WERI-Rb-1 (cell line): ENCODE data around the gene AMIGO3.
"Not testable (repeated sequence)": the region's sequence is repeated elsewhere in the genome, so short reads cannot be mapped to it uniquely, and the experiment has no call there.

ENCODE experiments used
- DNase-seq: peaks from one replicate; pipeline ENCODE4 v3.0.0-alpha.2; 2020
- H3K27ac ChIP-seq: fragments of 250-450 bp; sonication (Bioruptor Pico); 2 replicates; pipeline ENCODE4 v1.5.1; 2020; ENCODE audit warnings: mild to moderate bottlenecking, moderate library complexity
- H3K27me3 ChIP-seq: fragments of 250-450 bp; sonication (Bioruptor Pico); 2 replicates; pipeline ENCODE4 v1.5.1; 2021; ENCODE audit warnings: mild to moderate bottlenecking, low read depth, moderate library complexity; ENCODE audit not compliant: insufficient read depth, severe bottlenecking
- H3K36me3 ChIP-seq: fragments of 250-450 bp; sonication (Bioruptor Pico); 2 replicates; pipeline ENCODE4 v1.5.1; 2020; ENCODE audit warnings: mild to moderate bottlenecking, moderate library complexity
- H3K4me3 ChIP-seq: 2 replicates; pipeline ENCODE4 v1.5.1; 2011; ENCODE audit warnings: low read depth, mild to moderate bottlenecking, control low read depth, low read length
- H3K9me3 ChIP-seq: fragments of 250-450 bp; sonication (Bioruptor Pico); 2 replicates; pipeline ENCODE4 v1.5.1; 2021; ENCODE audit warnings: mild to moderate bottlenecking, moderate library complexity; ENCODE audit not compliant: severe bottlenecking
- TF ChIP-seq, protein P1 (sequence below): IDR thresholded peaks from 2 replicates; pipeline ENCODE4 v1.5.1; 2011; ENCODE audit warnings: low read depth, mild to moderate bottlenecking, control low read depth, inconsistent platforms, low read length

The AMIGO3 gene

DNA sequence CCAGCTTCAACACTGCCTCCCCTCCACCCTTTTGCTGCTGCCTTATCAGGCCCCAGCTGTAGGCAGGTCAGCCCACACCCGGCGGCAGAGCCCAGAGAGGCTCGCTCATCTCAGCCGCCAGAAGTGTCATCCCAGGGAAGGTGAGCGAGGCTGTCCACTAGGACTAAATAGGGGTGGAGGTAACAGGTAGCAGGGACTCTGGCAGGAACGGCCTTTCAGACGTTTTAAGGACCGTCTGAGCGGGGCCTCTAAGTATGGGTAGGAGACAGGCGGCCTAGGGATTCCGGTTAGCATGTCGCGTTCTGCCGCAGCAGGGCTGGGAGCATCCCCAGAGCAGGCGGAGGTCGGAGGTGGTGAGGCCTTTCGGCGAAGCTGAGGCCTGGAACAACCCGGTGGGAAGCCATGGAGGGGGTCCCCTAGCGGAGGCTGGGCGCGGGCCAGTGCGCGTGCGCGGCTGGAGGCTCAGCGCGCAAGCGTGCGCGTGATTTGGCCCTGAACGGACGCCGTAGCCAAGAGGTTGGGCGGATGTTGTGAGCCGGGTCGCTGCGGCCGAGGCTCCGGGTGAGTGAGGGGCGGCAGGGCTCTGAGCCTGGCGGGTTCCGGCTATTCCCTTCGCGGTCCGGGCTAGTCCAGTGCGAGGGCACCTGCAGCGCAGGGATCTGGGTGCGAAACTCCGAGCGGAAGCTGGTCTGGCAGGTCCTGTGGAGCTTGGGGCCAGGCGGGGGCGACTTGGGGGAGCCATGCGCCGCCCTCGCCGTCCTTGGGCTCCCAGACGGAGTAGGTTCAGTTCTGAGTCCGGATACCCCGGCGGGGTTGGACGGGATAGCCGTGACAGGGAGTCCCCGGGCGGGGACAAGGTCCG lies 30.2 kb downstream of the AMIGO3 start, which contains the start of the genes MST1 and RNF123:
Gene MST1 (minus strand): TSS at position 429 of the 862 bp plus-strand sequence. CDS start 783 bp downstream, outside the sequence.
Gene RNF123 (plus strand): TSS at position 512 of the 862 bp plus-strand sequence. CDS start 1,609 bp downstream, outside the sequence.
- TF ChIP-seq, protein P1, sequence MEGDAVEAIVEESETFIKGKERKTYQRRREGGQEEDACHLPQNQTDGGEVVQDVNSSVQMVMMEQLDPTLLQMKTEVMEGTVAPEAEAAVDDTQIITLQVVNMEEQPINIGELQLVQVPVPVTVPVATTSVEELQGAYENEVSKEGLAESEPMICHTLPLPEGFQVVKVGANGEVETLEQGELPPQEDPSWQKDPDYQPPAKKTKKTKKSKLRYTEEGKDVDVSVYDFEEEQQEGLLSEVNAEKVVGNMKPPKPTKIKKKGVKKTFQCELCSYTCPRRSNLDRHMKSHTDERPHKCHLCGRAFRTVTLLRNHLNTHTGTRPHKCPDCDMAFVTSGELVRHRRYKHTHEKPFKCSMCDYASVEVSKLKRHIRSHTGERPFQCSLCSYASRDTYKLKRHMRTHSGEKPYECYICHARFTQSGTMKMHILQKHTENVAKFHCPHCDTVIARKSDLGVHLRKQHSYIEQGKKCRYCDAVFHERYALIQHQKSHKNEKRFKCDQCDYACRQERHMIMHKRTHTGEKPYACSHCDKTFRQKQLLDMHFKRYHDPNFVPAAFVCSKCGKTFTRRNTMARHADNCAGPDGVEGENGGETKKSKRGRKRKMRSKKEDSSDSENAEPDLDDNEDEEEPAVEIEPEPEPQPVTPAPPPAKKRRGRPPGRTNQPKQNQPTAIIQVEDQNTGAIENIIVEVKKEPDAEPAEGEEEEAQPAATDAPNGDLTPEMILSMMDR: peak; percentile 40; the same call in 1 of the 2 replicates
- no peaks in the 10 kb centered on the region for H3K36me3 ChIP-seq
- peak within 1 kb of the TSS; percentile 86 for H3K4me3 ChIP-seq
- no peaks in the 10 kb centered on the region for H3K27me3 ChIP-seq
- H3K9me3 ChIP-seq: no peaks in the 10 kb centered on the region
- H3K27ac ChIP-seq: peak within 1 kb of the TSS; percentile 63
- peak; percentile 92 for DNase-seq

DNA sequence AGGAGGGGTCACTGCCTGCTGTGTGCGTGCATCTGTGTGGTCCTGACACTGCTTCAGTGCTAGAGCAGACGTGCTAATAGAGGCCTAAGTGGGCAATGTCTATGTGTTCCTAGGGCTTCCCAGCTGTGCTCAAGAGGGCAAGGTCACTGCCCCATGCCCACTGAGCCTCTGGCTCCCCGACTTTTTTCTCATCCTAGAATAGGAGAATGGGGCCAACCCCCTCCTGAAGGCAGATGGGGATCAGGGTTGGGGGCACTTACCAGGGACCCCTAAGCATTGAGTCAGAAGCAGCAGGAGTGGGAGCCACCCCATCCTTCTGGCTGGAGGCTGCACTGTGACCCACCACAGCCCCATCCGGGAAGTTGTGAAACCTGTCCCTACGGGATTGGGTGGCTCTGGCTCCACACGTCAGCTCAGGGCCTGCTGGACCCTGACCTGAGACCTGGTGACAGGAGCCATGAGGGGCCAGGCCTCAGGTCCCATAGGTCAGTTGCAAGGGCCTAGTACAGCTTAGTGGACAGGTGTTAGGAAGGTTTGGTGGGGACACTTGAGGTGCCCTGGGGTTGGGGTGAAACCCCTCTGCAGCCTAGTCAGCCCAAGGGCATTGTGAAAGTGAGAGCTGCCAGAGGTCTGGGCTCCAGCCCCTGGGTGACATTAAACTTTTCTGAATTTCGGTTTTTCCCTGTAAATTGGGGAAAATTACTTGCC lies 31.0 kb downstream of the AMIGO3 start:
- Histone ChIP-seq H3K27ac (peak overlapping the region; percentile 61), H3K4me3 (peak overlapping the region; percentile 86)
- not testable (repeated sequence) for H3K27me3 ChIP-seq, H3K36me3 ChIP-seq, H3K9me3 ChIP-seq, DNase-seq

DNA sequence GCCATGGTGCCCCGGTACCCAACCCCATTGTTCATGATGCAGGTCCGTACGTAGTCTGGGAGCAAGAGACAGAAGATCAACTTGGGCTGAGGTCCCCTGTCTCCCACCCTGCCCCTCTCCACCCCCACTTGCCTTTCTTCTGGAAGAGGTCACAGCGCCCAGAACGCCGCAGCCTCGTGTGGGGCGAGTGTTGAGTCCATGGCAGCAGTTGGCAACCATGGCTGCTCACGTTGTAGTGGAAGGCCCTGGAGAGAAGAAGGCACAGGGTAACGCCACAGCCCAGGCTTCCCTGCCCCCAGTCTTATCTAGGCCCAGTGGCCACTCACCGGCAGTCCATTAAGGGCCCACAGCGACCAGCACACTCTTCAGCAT lies 32.1 kb downstream of the AMIGO3 start:
- not testable (repeated sequence) for H3K27ac ChIP-seq, DNase-seq, H3K9me3 ChIP-seq, H3K27me3 ChIP-seq, H3K4me3 ChIP-seq
- peaks cover 15% of the 10 kb centered on the region for H3K36me3 ChIP-seq

DNA sequence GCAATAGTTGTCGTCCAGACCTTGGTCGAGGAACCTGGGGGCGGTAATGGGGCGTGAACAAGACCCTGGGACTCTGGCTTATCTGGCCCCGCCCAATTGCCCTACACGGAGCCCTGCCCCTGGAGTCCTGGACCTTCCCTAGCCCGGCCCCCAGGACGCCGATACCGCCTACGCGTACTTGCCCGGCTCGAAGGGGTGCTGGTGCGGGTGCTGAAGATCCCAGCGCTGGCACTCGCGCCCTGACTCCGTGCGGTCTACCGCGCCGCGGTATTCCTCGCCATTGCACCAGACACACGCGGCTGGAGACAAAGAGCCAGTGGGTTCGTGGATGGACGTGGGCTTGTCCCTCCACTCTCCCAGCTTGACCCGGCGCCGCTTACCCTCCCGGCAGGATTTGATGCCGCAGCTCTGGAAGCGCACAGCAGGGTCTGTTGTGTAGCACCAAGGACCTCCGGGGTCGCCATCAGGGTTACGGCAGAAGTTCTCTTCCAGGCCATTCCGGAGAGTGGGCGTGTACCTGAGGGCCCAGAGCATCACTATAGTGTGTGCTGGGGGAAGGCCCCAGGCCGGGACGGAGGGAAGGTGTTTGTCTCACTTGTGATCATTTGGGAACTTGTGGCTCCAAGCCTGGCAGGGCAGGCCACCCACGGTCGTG lies 32.6 kb downstream of the AMIGO3 start:
- peak; percentile 71 for DNase-seq
- Histone ChIP-seq H3K4me3 (peak overlapping the region; percentile 38), H3K36me3 (peaks cover 20% of the 10 kb centered on the region)
- not testable (repeated sequence) for H3K27me3 ChIP-seq, H3K27ac ChIP-seq, H3K9me3 ChIP-seq

DNA sequence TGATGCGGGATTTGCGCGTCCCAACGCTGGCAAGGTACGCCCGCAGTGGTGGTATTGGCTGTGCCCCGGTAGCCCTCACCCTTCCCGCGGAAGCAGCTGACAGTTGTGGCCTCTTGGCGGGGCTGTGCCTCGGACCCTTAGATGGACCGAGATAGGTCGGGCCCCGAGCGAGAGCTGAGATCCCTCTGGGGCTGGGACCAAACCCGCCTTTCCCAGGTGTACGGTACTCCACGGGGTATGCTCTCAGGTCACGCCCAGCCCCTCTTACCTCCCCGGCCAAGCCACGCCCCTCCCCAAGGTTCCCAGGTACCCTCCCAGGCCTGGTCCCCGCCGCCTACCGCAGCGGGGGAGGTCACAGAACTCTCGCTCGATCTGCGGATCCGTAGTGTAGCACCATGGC lies 33.1 kb downstream of the AMIGO3 start:
- not testable (repeated sequence) for H3K27ac ChIP-seq, H3K27me3 ChIP-seq, H3K9me3 ChIP-seq
- Histone ChIP-seq H3K4me3 (peak overlapping the region; percentile 38), H3K36me3 (peaks cover 25% of the 10 kb centered on the region)
- peak; percentile 35 for DNase-seq

DNA sequence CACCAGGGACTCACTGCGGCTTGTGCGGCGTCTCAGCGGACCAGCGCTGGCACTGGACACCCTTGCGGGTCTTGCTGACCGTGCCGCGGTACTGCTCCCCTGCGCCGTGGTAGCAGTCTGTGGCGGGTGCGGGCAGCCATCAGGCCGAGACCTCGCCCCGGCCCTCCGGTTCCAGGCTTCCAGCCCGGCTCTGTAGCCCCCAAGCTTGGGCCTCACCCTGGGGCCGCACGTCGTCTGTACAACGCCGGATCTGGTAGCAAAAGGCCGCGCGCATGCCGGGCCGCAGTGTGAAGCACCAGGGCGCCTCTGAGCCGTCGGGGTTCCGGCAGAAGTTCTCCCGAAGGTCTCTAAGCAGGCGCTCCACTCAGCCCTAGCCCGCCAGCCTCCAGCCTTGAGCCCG lies 33.6 kb downstream of the AMIGO3 start:
- not testable (repeated sequence) for H3K27me3 ChIP-seq, H3K4me3 ChIP-seq, H3K27ac ChIP-seq, DNase-seq, H3K9me3 ChIP-seq
- H3K36me3 ChIP-seq: peaks cover 28% of the 10 kb centered on the region

DNA sequence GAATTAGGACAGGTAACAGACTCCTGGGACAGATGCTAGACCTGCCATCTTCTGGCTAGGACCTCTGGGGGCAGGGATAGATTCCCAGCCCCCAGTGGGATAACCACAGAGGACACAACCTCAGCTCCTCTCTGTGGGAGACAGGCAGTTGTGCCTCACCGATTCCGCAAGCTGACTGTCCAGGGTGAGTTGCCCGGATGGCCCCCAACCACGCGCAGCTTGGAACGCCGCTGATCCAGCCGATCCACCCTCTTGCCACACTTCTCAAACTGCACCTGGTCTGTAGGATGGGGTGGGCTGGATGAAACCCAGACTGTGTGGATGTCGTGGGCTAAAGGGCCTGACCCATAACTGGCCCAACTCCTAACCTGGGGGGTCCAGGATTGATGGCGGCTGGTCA lies 34.4 kb downstream of the AMIGO3 start:
- not testable (repeated sequence) for H3K27me3 ChIP-seq, H3K4me3 ChIP-seq, H3K9me3 ChIP-seq, DNase-seq, H3K27ac ChIP-seq
- H3K36me3 ChIP-seq: peaks cover 36% of the 10 kb centered on the region

DNA sequence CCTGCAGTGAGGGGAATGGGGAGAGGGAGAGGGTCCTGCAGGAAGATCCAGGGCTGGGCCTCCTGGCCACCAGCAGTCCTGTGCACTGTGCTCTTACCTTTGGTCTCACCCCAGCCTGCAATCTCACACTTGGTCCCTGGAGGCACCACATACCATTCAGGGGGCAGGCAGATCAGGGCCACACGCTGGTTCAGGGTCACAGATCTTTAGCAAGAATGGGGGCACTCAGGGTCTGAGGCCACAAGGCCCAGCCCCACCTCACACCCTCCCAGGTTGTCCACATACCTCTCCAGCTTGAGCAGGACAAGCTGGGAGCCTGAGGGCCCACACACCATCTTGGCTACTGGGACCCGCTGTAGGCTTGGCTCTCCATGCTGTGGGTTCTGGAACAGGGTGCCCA lies 35.0 kb downstream of the AMIGO3 start:
- not testable (repeated sequence) for DNase-seq, H3K27ac ChIP-seq, H3K4me3 ChIP-seq, H3K9me3 ChIP-seq, H3K27me3 ChIP-seq
- peaks cover 42% of the 10 kb centered on the region for H3K36me3 ChIP-seq

DNA sequence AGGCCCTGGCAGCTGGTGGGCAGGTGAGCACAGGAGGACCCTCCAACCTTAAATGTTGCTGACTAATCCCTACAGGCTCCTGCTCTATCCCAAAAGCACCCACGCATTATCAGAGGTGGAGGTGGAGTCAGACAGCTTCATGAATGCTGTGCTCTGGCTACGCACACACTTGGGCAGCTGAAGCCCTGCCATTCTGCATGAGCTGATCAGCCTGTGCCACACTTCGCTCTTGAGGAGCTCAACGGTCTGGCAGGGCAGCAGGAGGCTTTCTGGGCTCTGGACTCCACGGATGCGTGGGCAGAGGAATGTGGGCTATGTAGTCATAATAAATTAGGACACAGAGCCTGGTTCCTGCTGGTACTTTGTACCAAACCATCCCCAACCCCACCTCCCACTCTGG lies 36.3 kb downstream of the AMIGO3 start:
- no peaks in the 10 kb centered on the region for H3K27me3 ChIP-seq
- TF ChIP-seq, protein P1: no peak
- DNase-seq: no peak
- no peak overlapping the region for H3K4me3 ChIP-seq
- peaks cover 53% of the 10 kb centered on the region for H3K36me3 ChIP-seq
- no peak overlapping the region for H3K27ac ChIP-seq
- no peaks in the 10 kb centered on the region for H3K9me3 ChIP-seq
